ENCODE measurements around the gene DNER.

The DNER gene

GRCh38 chr2:229477269-229477755 lies 237.0 kb downstream of the DNER start:
- DNase-seq (ENCODE audit: low spot score), result no peak
- Mint-ChIP-seq H3K9me3 (no peaks in the 10 kb centered on the region), H3K4me1 (ENCODE audit: low read depth) (no peaks in the 10 kb centered on the region), H3K36me3 (ENCODE audit: low read depth) (no peaks in the 10 kb centered on the region), H3K27ac (no peak overlapping the region), H3K27me3 (ENCODE audit: low read depth) (no peaks in the 10 kb centered on the region), H3K4me3 (no peak overlapping the region)

GRCh38 chr2:229475778-229476177 lies 238.6 kb downstream of the DNER start:
- H3K27me3 Mint-ChIP-seq (ENCODE audit: low read depth), result no peaks in the 10 kb centered on the region
- H3K9me3 Mint-ChIP-seq, result no peaks in the 10 kb centered on the region
- no peak overlapping the region for H3K27ac Mint-ChIP-seq
- H3K36me3 Mint-ChIP-seq (ENCODE audit: low read depth), result no peaks in the 10 kb centered on the region
- DNase-seq (ENCODE audit: low spot score), result no peak
- no peaks in the 10 kb centered on the region for H3K4me1 Mint-ChIP-seq (ENCODE audit: low read depth)
- no peak overlapping the region for H3K4me3 Mint-ChIP-seq

- Mint-ChIP-seq H3K9me3 (no peaks in the 10 kb centered on the region), H3K36me3 (ENCODE audit: low read depth) (no peaks in the 10 kb centered on the region), H3K4me1 (ENCODE audit: low read depth) (no peaks in the 10 kb centered on the region), H3K27me3 (ENCODE audit: low read depth) (no peaks in the 10 kb centered on the region), H3K27ac (no peak overlapping the region), H3K4me3 (no peak overlapping the region)
- DNase-seq (ENCODE audit: low spot score), result no peak
Measured at GRCh38 chr2:229474125-229474524, 240.2 kb downstream of the DNER start.

DNA sequence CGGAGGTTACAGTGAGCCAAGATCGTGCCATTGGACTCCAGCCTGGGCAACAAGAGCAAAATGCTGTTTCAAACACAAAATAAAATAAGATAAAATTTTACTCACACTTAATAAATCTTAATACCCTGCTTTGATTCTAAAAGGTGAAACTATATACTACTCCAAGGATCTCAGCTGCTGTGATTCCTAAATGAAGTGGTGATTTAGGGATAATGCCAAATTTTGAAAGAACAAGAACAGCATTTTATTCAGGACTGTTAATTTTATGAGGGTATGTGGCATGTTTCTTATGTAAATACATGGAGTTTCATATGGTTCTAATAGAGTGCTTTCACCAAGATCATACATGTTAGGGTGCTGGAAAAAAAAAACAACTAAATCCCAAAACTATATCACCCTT lies 243.6 kb downstream of the DNER start:
- Mint-ChIP-seq H3K4me3 (no peak overlapping the region), H3K36me3 (ENCODE audit: low read depth) (no peaks in the 10 kb centered on the region), H3K27ac (no peak overlapping the region), H3K4me1 (ENCODE audit: low read depth) (no peaks in the 10 kb centered on the region), H3K9me3 (no peaks in the 10 kb centered on the region), H3K27me3 (ENCODE audit: low read depth) (no peaks in the 10 kb centered on the region)
- no peak for DNase-seq (ENCODE audit: low spot score)

GRCh38 chr2:229467783-229468182 lies 246.6 kb downstream of the DNER start:
- H3K4me1 Mint-ChIP-seq (ENCODE audit: low read depth), result no peaks in the 10 kb centered on the region
- H3K27ac Mint-ChIP-seq, result no peak overlapping the region
- H3K4me3 Mint-ChIP-seq, result no peak overlapping the region
- H3K27me3 Mint-ChIP-seq (ENCODE audit: low read depth), result no peaks in the 10 kb centered on the region
- no peaks in the 10 kb centered on the region for H3K36me3 Mint-ChIP-seq (ENCODE audit: low read depth)
- DNase-seq (ENCODE audit: low spot score), result no peak
- no peaks in the 10 kb centered on the region for H3K9me3 Mint-ChIP-seq

GRCh38 chr2:229463841-229464346 lies 250.5 kb downstream of the DNER start:
- no peaks in the 10 kb centered on the region for H3K4me1 Mint-ChIP-seq (ENCODE audit: low read depth)
- no peaks in the 10 kb centered on the region for H3K27me3 Mint-ChIP-seq (ENCODE audit: low read depth)
- no peak overlapping the region for H3K4me3 Mint-ChIP-seq
- H3K36me3 Mint-ChIP-seq (ENCODE audit: low read depth), result no peaks in the 10 kb centered on the region
- no peaks in the 10 kb centered on the region for H3K9me3 Mint-ChIP-seq
- no peak overlapping the region for H3K27ac Mint-ChIP-seq
- no peak for DNase-seq (ENCODE audit: low spot score)

GRCh38 chr2:229462112-229462511 lies 252.2 kb downstream of the DNER start:
- Mint-ChIP-seq H3K9me3 (no peaks in the 10 kb centered on the region), H3K4me3 (no peak overlapping the region), H3K27me3 (ENCODE audit: low read depth) (no peaks in the 10 kb centered on the region), H3K36me3 (ENCODE audit: low read depth) (no peaks in the 10 kb centered on the region), H3K27ac (no peak overlapping the region), H3K4me1 (ENCODE audit: low read depth) (no peaks in the 10 kb centered on the region)
- no peak for DNase-seq (ENCODE audit: low spot score)

DNA sequence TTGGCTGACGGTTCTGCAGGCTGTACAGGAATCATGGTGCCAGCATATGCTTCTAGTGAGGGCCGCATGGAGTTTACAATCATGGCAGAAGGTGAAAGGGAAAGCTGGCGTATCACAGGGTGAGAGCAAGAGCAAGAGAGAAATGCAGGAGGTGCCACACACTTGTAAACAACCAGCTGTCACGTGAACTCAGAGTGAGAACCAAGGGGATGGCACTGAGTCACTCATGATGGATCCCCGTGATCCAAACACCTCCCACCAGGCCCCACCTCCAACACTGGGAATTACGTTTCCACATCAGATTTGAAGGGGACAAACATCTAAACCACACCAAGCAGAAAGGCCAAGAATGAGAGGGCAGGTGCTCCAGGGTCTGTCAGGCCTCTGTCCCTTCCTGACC lies 258.3 kb downstream of the DNER start:
- DNase-seq (ENCODE audit: low spot score), result no peak
- Mint-ChIP-seq H3K4me3 (no peak overlapping the region), H3K4me1 (ENCODE audit: low read depth) (no peaks in the 10 kb centered on the region), H3K36me3 (ENCODE audit: low read depth) (no peaks in the 10 kb centered on the region), H3K27me3 (ENCODE audit: low read depth) (no peaks in the 10 kb centered on the region), H3K9me3 (no peaks in the 10 kb centered on the region), H3K27ac (no peak overlapping the region)

DNA sequence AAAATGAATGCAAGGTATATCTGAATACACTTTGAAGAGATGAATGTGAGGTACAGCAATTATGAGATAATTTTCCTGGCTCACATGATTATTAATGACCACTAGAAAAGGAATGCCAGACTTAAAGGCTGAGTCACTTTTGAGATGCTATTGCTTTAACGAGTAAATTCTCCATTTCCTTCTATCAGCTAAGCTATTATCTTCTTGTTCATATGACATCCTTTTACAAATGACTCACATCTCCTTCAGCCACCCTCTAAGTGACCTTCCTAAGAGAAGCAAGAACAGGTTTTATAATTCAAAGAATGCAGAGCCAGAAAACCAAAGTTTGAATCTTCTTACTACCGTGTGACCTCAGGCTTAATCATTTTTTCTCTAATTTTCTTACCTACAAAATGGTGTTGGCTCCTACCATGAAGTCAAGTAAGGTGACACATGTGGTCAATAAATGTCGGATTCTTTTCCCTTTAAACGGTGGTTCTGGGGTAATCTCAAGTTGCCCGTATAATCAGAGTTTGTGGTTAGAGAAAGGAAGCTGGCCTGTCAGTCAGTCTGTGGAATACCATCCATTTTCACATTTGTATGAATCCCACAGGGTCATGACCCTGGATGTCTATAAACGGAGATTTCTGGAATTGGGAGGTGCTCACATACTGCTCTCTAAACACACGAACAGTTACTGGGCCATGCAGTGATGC lies 259.3 kb downstream of the DNER start:
- H3K36me3 Mint-ChIP-seq (ENCODE audit: low read depth), result no peaks in the 10 kb centered on the region
- no peaks in the 10 kb centered on the region for H3K9me3 Mint-ChIP-seq
- H3K27me3 Mint-ChIP-seq (ENCODE audit: low read depth), result no peaks in the 10 kb centered on the region
- DNase-seq (ENCODE audit: low spot score), result no peak
- no peak overlapping the region for H3K4me3 Mint-ChIP-seq
- H3K4me1 Mint-ChIP-seq (ENCODE audit: low read depth), result no peaks in the 10 kb centered on the region
- H3K27ac Mint-ChIP-seq, result no peak overlapping the region

- no peak for DNase-seq (ENCODE audit: low spot score)
- no peaks in the 10 kb centered on the region for H3K4me1 Mint-ChIP-seq (ENCODE audit: low read depth)
Measured at GRCh38 chr2:229453230-229453629, 261.1 kb downstream of the DNER start.

DNA sequence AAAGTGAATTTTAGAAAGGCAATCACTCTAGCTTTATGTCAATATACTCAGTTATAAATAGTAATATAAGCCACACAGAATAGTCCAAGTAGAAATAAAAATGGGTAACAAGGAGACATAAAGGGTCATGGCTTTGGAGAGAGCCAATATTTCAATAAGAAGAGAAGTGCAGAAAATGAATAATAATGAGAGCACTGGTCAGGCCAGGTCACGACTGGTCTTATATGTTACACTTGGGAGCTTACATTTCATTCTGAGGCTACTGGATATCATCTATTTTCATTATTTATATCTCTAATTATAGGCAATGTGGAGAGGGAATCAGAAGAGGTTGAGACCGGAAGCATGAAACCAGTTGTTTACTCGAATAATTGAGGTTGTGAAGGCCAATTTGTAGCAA lies 262.5 kb downstream of the DNER start:
- DNase-seq (ENCODE audit: low spot score), result no peak
- no peaks in the 10 kb centered on the region for H3K4me1 Mint-ChIP-seq (ENCODE audit: low read depth)
- no peaks in the 10 kb centered on the region for H3K9me3 Mint-ChIP-seq
- H3K36me3 Mint-ChIP-seq (ENCODE audit: low read depth), result no peaks in the 10 kb centered on the region
- no peak overlapping the region for H3K27ac Mint-ChIP-seq
- H3K4me3 Mint-ChIP-seq, result no peak overlapping the region
- H3K27me3 Mint-ChIP-seq (ENCODE audit: low read depth), result no peaks in the 10 kb centered on the region

More at GRCh38 chr2:229453230-229453629, 261.1 kb downstream of the DNER start:
- no peaks in the 10 kb centered on the region for H3K9me3 Mint-ChIP-seq
- H3K27me3 Mint-ChIP-seq (ENCODE audit: low read depth), result no peaks in the 10 kb centered on the region
- H3K27ac Mint-ChIP-seq, result no peak overlapping the region
- H3K36me3 Mint-ChIP-seq (ENCODE audit: low read depth), result no peaks in the 10 kb centered on the region
- no peak overlapping the region for H3K4me3 Mint-ChIP-seq

DNA sequence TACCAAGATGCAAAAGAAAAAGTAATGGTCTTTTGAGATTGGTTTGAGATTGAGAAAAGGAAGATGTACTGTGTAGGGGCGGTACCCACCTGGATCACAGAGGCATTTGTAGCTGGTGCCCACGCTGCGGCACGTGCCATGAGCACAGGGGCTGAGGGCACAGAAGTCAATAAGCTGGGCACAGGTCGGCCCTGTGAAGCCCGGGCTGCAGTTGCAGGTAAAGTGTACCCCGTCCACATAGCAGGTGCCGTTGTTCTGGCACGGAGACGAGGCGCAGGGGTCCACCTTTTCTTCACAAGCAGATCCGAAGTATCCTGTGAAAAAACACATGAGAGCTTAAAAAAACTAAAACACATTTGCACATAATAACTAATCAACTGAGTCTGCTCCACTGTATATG lies 267.1 kb downstream of the DNER start:
- H3K36me3 Mint-ChIP-seq (ENCODE audit: low read depth), result no peaks in the 10 kb centered on the region
- no peaks in the 10 kb centered on the region for H3K9me3 Mint-ChIP-seq
- H3K4me3 Mint-ChIP-seq, result no peak overlapping the region

DNA sequence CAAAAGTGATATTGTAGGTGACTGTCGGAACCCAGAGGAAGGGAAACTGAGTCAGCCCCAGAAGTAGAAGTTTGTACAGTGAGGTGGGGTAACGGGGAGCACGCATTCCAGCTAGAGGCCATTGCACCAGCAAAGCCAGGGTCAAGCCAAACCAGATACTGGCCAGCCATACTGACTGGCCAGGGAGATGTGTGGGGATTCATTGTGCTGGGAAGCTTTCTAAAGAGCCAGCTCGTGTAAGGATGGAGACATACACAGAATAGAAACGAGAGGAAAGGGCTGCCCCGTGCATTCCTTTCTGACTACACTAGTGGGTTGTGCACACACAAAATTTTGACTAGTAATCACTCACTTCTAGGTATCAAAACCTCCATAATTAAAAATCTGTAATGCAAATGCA lies 268.0 kb downstream of the DNER start:
- no peak for DNase-seq (ENCODE audit: low spot score)
- no peak overlapping the region for H3K27ac Mint-ChIP-seq
- H3K4me1 Mint-ChIP-seq (ENCODE audit: low read depth), result no peaks in the 10 kb centered on the region
- H3K36me3 Mint-ChIP-seq (ENCODE audit: low read depth), result no peaks in the 10 kb centered on the region
- H3K9me3 Mint-ChIP-seq, result no peaks in the 10 kb centered on the region
- no peak overlapping the region for H3K4me3 Mint-ChIP-seq
- H3K27me3 Mint-ChIP-seq (ENCODE audit: low read depth), result no peaks in the 10 kb centered on the region

More for the DNA sequence above, 267.1 kb downstream of the DNER start:
- DNase-seq (ENCODE audit: low spot score), result no peak
- Mint-ChIP-seq H3K27ac (no peak overlapping the region), H3K27me3 (ENCODE audit: low read depth) (no peaks in the 10 kb centered on the region), H3K4me1 (ENCODE audit: low read depth) (no peaks in the 10 kb centered on the region)

- DNase-seq (ENCODE audit: low spot score), result no peak
- no peak overlapping the region for H3K4me3 Mint-ChIP-seq
- no peak overlapping the region for H3K27ac Mint-ChIP-seq
- no peaks in the 10 kb centered on the region for H3K36me3 Mint-ChIP-seq (ENCODE audit: low read depth)
- H3K4me1 Mint-ChIP-seq (ENCODE audit: low read depth), result no peaks in the 10 kb centered on the region
- H3K9me3 Mint-ChIP-seq, result no peaks in the 10 kb centered on the region
- no peaks in the 10 kb centered on the region for H3K27me3 Mint-ChIP-seq (ENCODE audit: low read depth)
Measured at GRCh38 chr2:229445501-229446211, 268.7 kb downstream of the DNER start.
